GM18951 (cell line): ENCODE results near the gene STXBP1.

Experiments
- POLR2A ChIP-seq: IDR thresholded peaks from 4 replicates; pipeline ENCODE4 v1.6.1; 2011; ENCODE audit warnings: mild to moderate bottlenecking; ENCODE audit not compliant: insufficient read length, insufficient read depth; ENCODE audit errors: extremely low read depth
- in situ Hi-C: fragments of 300-500 bp; cut with MboI; formaldehyde crosslinking; loops from one replicate; pipeline ENCODE4 v1.12.0; 2022; ENCODE audit warnings: low sequenced_read_pairs, mixed read lengths, inconsistent platforms; ENCODE audit not compliant: unreplicated experiment

The STXBP1 gene

DNA sequence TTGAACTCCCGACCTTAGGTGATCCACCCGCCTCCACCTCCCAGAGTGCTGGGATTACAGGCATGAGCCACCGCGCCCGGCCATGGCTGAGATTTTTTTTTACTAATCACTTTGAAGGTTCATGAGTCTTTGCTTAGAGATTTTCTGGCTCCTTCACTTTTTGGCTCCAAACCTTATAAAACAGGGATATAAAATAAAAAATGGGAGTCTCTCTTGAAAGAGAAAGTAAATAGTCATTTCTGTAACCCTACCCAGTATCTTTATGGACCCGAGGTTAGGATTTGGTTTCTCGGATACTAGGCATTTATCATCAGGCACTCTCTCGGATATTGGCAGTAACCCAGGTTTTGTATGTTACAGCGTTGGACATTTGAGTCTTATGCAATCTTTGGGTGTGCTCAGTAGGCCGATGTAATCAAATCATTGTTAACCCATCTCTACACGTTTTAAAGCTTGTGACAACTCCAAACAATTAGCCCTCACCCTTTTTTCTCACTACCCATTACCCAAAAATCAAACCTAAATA, 25.3 kb downstream of the STXBP1 start:
- no peak for TF ChIP-seq POLR2A
- in situ Hi-C loops = no loop called here

DNA sequence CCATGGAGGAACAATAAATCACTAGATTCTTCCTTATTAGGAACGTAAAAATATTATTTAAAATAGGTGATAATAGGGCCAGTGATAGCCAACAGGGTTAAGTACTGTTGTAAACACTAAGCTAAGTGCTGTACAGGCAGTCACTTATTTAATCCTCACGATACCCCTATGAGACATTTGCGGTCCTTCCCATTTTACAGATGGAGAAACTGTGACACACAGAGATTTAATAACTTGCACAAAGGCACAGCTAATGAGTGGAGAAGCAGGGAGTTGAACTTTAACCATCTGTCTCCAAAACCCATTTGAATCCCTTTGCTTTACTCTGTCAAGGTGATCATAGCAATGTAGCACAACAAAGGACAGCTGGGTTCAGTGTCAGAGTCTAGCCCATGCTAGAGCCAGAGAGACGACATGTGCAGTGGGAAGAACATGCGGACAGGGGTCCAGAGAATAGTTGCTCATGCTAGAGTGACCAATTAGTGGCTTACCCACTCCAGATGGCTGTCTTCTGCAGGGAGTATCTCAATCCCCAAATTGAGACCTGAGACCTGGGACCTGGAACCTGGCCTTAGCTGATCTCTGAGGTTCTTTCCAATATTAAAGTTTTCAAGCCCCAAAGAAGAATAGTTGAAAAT, 28.9 kb downstream of the STXBP1 start:
- in situ Hi-C loops = no loop called here

DNA sequence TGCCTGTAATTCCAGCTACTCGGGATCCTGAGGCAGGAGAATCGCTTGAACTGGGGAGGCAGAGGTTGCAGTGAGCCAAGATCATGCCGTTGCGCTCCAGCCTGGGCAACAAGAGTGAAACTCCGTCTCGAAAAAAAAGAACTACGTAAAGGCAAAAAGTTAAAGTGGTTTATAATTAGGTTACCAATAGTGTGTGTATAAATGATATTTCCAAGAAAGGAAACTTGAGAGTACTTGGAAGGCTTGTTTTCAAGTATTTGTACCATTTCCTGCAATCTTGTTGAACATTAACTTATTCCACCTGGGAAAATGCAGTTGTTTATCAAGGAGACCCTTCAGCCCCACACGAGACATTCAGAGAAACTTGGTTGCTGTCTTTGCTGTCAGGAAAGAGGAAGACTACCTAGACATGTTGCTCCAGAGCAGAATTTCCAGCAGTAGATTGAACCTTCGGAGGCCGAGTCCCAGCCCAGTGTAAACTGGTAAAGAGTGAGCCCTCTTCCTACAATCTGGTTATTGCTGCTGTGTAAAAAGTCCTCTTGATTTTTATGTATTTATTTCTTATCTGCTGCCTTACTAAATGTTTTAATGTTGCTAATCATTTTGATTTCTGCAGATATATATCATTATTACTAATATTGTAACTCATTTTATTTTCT, 30.1 kb downstream of the STXBP1 start:
- in situ Hi-C loops = no loop called here

More for the DNA sequence above, 28.9 kb downstream of the STXBP1 start:
- TF ChIP-seq POLR2A = no peak

DNA sequence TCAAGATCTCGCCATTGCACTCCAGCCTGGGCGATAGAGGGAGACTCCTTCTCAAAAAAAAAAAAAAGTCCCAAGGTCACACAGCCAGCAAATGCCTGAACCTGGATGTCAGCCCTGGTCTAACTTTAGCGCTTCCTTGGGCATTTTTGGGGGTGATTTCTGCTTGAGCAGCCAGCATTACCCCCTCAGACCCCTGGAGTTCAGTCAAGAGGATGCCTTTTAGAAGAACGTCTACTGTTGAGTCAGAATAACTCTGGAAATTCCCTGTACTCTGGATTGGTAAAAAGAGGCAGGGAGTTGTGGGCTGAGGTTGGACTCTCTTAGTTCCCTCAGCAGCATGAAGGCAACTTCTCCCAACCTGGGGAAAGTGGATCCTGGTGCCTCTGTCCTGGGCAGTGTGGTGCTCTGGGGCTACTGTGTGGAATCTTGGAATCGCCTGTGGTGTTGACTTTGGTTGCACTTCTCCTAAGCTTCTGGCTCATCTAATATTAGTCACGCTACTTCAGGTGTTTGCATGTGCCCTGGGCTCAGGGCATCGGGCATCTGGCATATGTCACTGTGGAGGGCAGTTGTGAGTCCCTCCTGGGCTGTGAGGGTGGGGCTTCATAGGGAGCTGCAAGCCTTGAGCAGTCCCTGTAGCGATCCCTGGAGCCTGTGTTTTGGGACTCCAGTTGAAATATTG, 32.2 kb downstream of the STXBP1 start:
- in situ Hi-C loops = no loop called here
- TF ChIP-seq POLR2A = no peak

More for the DNA sequence above, 30.1 kb downstream of the STXBP1 start:
- no peak for TF ChIP-seq POLR2A

DNA sequence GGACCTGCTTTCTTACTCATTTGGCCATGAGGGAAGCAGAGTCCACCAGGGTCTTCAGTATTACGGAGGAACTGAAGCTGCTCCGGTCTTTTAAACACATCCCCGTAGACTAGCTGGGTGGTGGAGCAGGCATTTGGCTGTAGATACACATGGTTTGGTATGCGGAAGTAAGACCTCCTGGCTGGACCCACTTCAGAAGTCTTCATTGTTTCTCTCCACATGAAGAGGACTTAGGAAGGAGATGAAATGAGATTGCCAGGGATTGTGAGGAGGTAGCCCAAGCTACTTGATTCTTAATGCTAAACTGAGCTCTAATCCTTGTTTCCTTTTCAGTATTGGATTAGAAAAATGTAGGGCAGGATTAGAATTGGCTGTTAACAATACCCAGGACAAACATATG, 32.9 kb downstream of the STXBP1 start:
- no peak for TF ChIP-seq POLR2A
- in situ Hi-C loops = no loop called here

DNA sequence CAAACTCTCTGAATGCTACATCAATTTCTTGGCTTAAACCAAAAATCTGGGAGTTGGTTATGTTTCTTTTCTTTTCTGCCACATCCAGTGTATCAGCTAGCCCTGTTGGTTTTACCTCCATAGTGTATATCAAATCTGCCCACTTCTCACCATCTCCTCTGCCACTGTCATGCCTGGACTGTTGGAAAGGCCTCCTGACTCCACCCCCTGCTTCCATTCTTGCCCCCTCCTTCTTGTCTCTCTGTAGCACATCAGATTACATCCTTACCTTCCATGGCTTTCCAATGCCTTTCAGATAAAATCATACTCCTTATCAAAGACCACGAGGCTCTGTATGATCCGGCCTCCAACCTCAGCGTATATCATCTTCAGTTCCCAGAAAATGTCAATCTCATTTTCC, 35.4 kb downstream of the STXBP1 start:
- in situ Hi-C loops = no loop called here
- TF ChIP-seq POLR2A = no peak

DNA sequence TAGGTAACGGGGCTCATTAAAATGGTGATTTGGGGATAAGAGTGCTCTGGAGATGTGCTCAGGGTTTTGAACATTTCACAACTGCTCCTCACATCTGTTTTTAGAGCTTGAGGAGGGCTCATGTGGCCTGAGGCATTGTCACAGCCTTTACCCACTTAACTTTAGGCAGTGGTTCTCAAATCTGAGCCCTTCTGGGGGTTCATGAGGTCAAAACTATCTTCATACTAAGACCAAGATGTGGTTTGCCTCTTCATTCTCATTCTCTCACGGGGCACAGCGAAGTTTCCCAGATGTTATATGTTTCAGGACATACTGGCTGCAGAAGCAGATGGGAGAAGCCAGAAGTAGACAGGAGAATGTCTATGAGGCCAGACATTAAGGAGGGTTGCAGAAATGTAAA, 38.4 kb downstream of the STXBP1 start:
- in situ Hi-C loops = no loop called here
- TF ChIP-seq POLR2A = no peak

DNA sequence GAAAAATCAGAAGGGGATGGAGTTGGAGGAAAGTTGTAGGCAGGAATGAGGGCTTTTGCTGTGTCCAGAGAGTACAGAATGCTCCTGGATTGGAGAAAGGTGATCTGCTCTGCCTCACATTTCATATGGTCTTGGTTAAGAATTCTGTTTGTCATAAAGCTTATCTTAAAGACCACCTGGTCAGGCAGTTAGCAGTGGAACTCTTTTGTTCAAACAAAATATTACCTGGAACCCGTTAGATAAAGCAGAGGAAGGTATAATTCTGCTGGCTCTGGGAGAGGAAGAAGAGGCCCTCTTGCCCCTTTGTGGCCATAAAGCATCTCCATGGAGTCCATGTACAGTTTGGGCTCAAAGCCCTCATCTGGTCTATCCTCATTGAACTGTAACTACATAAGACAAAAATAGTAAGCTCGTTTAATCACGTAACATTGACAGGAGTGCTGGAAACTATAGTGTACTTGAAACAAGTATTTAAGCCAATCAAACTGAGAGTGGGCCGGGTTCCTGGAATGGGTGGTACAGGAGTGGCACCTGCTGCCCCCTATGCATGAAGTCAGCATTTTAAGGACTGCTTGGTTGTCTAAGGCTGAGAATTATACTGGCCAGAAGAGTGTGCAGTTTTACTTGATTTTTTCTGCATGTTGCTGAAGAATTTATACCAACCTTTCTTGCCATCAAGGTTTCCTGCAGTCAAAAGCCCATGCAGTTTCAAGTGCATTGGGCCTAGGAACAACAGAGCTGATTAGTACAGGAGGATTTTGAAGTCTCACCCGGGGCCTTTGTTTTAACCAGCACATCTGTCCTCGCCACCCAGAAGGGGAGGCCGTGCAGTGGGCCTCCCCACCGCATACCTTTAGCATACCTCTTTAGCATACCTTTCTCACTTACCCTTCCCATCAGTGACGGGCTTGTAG, 39.9 kb downstream of the STXBP1 start:
- TF ChIP-seq POLR2A = no peak
- in situ Hi-C loops = no loop called here

DNA sequence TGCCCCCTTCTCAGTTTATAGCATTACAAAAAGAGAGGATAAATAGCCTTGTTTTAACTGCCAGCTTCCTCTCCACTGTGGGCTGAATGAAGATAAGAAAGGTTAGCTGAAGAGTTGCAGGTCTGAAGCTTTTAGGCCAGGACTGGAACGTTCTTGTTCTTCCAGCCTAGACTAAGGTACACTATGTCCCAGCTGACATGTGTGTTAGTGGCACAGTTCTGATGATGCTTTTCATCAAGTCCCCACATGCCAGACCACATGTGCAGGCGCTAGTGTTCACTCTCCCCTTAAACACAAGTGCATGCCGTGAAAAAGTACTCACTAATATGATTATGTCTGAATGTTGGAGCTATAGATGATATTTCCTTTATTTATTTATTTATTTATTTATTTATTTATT, 40.7 kb downstream of the STXBP1 start:
- in situ Hi-C loops = no loop called here
- TF ChIP-seq POLR2A = no peak

DNA sequence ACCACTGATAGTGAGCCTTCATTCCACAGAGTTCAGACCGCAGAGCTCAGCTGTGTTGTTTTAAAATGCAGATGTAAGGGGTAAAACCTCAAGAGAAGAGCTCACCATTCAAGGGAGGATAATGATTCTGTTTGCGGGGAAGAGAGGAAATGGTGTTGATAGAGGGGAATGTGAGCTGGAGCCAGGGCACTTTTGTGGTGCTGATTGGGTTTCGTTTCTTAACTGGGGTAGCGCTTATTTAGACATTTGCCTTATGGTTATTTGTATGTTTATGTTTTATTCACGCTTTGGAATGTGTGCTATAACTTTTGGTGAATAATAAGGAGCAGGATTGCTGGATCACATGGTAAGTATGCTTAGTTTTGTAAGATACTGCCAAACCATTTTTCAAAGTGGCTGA, 42.5 kb downstream of the STXBP1 start:
- in situ Hi-C loops = no loop called here
- TF ChIP-seq POLR2A = no peak

DNA sequence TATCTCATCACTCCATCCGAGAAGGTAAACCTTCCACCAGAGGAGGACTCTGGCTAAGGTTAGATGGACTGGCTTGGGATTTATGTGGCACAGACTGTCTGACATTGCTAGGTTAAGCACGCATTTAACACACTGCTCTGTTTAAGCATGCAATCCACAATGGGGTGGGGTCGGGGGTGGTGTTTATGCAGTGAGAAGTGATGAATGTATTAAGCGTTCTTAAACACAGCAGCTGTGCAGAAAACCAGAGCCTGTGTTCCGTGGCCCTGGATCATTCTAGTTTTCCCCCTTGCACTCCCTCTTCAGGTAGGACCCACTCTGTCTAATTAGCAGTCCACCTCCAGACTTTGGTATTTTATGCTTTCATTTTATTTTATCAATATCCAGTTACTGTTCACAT, 46.4 kb downstream of the STXBP1 start:
- in situ Hi-C loops = no loop called here
- no peak for TF ChIP-seq POLR2A

DNA sequence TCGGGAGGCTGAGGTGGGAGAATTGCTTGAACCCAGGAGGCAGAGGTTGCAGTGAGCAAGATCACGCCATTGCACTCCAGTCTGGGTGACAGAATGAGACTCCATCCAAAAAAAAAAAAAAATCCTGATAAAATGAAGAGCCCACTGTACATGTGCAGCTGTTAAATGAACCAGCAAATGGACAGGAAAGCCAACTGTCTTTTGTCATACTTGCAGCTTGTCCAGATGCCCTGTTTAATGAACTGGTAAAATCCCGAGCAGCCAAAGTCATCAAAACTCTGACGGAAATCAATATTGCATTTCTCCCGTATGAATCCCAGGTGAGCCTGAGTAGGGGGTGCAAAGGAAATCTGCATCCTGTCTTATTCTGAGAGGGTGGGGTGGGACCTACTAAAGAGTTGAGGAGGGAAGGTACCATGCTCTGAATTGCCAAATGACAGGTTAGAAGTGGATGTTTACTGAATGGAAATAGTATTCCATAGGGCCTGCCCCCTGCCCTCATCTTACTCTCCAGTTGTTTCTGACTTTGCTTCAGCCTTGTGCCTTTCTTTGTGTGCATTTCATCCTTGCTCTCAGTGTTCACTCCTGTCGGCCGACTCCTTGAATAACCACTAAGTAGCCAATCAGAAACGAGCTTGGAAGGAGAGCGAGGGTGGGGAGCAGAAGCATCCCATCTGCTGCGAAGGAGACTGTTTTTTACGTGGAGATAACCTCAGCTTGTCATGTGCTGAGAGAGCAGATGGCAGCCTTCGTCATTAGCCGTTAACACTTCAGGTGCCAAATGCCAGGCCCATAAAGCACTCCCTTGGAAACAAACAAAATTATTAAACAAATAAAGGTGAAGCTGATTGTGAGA, 49.0 kb downstream of the STXBP1 start:
- in situ Hi-C loops = no loop called here
- TF ChIP-seq POLR2A = no peak
